ENCODE data around the gene NUP160.
"Not testable (repeated sequence)": the region's sequence is repeated elsewhere in the genome, so short reads cannot be mapped to it uniquely, and the experiment has no call there.

The NUP160 gene

DNA sequence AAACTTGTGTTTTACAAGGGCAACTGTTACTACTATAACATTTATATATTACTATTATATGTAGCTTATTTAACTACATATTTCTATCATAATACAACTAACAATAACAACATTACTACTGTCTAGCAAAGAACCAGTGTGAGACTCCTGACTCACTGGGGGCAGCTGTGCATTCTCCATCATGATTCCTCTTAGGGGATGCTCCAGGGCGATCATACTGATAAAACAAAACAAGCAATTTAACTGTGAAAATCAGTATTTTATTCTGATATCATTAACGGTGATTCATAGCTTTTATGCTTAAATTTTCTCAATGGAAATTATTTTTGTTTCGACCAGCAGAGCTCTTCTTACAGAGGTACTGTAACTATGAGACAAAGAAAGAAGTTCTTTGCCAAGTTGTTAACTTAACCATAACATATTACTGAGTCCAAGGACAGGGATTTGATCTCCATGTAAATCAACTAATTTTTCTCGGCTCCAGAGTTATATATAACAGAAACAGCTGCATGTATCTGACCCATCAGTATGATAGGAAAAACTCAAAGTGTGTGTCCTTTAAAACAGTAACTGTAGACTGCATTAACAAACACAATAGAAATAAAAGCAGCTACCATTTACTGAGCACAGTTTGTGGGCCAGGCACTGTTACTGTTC is 56.2 kb downstream of the NUP160 start:
- TF ChIP-seq ZC3H10 (CRISPR knock-in tag; IDR thresholded peaks at IDR 0.05) (no peak), ISL1 (CRISPR knock-in tag; IDR thresholded peaks at IDR 0.05) (peak; percentile 79)
- peak; percentile 14; the same call in 2 of the 3 replicates for ATAC-seq

DNA sequence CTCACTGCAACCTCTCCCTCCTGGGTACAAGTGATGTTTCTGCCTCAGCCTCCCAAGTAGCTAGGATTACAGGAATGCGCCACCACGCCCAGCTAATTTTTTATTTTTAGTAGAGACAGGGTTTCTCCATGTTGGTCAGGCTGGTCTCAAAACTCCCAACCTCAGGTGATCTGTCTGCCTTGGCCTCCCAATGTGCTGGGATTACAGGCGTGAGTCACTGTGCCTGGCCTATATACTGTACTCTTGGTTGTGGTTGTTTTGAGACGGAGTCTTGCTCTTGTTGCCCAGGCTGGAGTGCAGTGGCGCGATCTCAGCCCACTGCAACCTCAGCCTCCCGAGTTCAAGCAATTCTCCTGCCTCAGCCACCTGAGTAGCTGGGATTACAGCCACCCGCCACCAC is 58.1 kb downstream of the NUP160 start:
- not testable (repeated sequence) for ATAC-seq

- ATAC-seq = no peak
- TF ChIP-seq ZFP3 (CRISPR knock-in tag; IDR thresholded peaks at IDR 0.05) = no peak
- TF ChIP-seq BACH2 (CRISPR knock-in tag; IDR thresholded peaks at IDR 0.05; ENCODE audit: borderline replicate concordance) = no peak
- no peak for TF ChIP-seq TOX (CRISPR knock-in tag; IDR thresholded peaks at IDR 0.05; ENCODE audit: borderline replicate concordance)
- no peak for TF ChIP-seq ESRRG (CRISPR knock-in tag; IDR thresholded peaks at IDR 0.05)
- no peak for TF ChIP-seq ZNF8 (CRISPR knock-in tag; IDR thresholded peaks at IDR 0.05)
- TF ChIP-seq, protein P1, sequence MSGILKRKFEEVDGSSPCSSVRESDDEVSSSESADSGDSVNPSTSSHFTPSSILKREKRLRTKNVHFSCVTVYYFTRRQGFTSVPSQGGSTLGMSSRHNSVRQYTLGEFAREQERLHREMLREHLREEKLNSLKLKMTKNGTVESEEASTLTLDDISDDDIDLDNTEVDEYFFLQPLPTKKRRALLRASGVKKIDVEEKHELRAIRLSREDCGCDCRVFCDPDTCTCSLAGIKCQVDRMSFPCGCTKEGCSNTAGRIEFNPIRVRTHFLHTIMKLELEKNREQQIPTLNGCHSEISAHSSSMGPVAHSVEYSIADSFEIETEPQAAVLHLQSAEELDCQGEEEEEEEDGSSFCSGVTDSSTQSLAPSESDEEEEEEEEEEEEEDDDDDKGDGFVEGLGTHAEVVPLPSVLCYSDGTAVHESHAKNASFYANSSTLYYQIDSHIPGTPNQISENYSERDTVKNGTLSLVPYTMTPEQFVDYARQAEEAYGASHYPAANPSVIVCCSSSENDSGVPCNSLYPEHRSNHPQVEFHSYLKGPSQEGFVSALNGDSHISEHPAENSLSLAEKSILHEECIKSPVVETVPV (CRISPR knock-in tag; IDR thresholded peaks at IDR 0.05) = no peak
- TF ChIP-seq ZC3H10 (CRISPR knock-in tag; IDR thresholded peaks at IDR 0.05) = no peak
- no peak for TF ChIP-seq POU6F1 (CRISPR knock-in tag; IDR thresholded peaks at IDR 0.05; ENCODE audit: borderline replicate concordance, low read depth)
- no peak for TF ChIP-seq ZNF70 (CRISPR knock-in tag; IDR thresholded peaks at IDR 0.05)
- no peak for TF ChIP-seq SNAI2 (CRISPR knock-in tag; IDR thresholded peaks at IDR 0.05)
- TF ChIP-seq ISL1 (CRISPR knock-in tag; IDR thresholded peaks at IDR 0.05) = no peak
- TF ChIP-seq ZFP30 (CRISPR knock-in tag; IDR thresholded peaks at IDR 0.05) = no peak
- TF ChIP-seq PATZ1 (CRISPR knock-in tag; IDR thresholded peaks at IDR 0.05; ENCODE audit: borderline replicate concordance) = no peak
- TF ChIP-seq OSR1 (CRISPR knock-in tag; IDR thresholded peaks at IDR 0.05) = no peak
- no peak for TF ChIP-seq PPARA (CRISPR knock-in tag; IDR thresholded peaks at IDR 0.05; ENCODE audit: borderline replicate concordance)
- no peak for TF ChIP-seq CSDC2 (CRISPR knock-in tag; IDR thresholded peaks at IDR 0.05)
- no peak for TF ChIP-seq ZNF565 (CRISPR knock-in tag; conservative IDR thresholded peaks at IDR 0.05; ENCODE audit: low read depth)
- TF ChIP-seq, protein P2, sequence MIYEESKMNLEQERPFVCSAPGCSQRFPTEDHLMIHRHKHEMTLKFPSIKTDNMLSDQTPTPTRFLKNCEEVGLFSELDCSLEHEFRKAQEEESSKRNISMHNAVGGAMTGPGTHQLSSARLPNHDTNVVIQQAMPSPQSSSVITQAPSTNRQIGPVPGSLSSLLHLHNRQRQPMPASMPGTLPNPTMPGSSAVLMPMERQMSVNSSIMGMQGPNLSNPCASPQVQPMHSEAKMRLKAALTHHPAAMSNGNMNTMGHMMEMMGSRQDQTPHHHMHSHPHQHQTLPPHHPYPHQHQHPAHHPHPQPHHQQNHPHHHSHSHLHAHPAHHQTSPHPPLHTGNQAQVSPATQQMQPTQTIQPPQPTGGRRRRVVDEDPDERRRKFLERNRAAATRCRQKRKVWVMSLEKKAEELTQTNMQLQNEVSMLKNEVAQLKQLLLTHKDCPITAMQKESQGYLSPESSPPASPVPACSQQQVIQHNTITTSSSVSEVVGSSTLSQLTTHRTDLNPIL (CRISPR knock-in tag; IDR thresholded peaks at IDR 0.05; ENCODE audit: low read depth) = no peak
Measured at GRCh38 chr11:47788181-47788580, 60.0 kb downstream of the NUP160 start.

- TF ChIP-seq ISL1 (CRISPR knock-in tag; IDR thresholded peaks at IDR 0.05) (peak; percentile 31; the same call in 1 of the 2 replicates), PATZ1 (CRISPR knock-in tag; IDR thresholded peaks at IDR 0.05; ENCODE audit: borderline replicate concordance) (no peak)
- ATAC-seq = peak; percentile 76
Measured at GRCh38 chr11:47786373-47786772, 61.8 kb downstream of the NUP160 start.
